Esophagus squamous epithelium (tissue), 5 donors: ENCODE results near the gene SLC7A9. TPM values are rescaled to one million over a fixed set of nuclear protein-coding genes. Genes with fewer than 3 reads are reported as not detected.

Source experiments
- DNase-seq: peaks from one replicate; lab custom pipeline; 2025; lab: John Stamatoyannopoulos, UW
- H3K27ac ChIP-seq, 4 donors: fragments of 200-600 bp; sonication (generic); one replicate each; pipeline ENCODE4 v1.5.1; 2016 to 2019; ENCODE audit warnings: mild to moderate bottlenecking in 1 of 4
- H3K27me3 ChIP-seq, 4 donors: fragments of 200-600 bp; sonication (generic); 1 replicate in 3 of 4; 2 replicates in 1 of 4; pipeline versions ENCODE4 v1.5.1 to v1.6.0; 2017 to 2021; ENCODE audit warnings: antibody characterized with exemption in 1 of 4
- H3K36me3 ChIP-seq, 3 donors: fragments of 200-600 bp; sonication (generic); one replicate each; pipeline ENCODE4 v1.5.1; 2016 to 2019
- H3K4me1 ChIP-seq, 3 donors: fragments of 200-600 bp; sonication (generic); one replicate each; pipeline ENCODE4 v1.5.1; 2017 to 2019
- H3K4me3 ChIP-seq, 4 donors: fragments of 200-600 bp; sonication (generic); 1 replicate in 3 of 4; 2 replicates in 1 of 4; pipeline ENCODE4 v1.5.1; 2016 to 2019; ENCODE audit warnings: mild to moderate bottlenecking in 2 of 4, moderate library complexity in 1 of 4
- H3K9me3 ChIP-seq, 3 donors: fragments of 200-600 bp; sonication (generic); one replicate each; pipeline ENCODE4 v1.5.1; 2016 to 2019
- POLR2A ChIP-seq, 4 donors: fragments of 450-650 bp; IDR thresholded peaks; one replicate each; pipeline ENCODE4 v1.6.1; 2017; ENCODE audit warnings: antibody characterized with exemption in 4 of 4, mild to moderate bottlenecking in 4 of 4, moderate library complexity in 3 of 4
- WGBS, 2 donors: methylation state at CpG; one replicate each; pipeline ENCODE4 v1.1.5; 2018; 5-methylcytosine and 5-hydroxymethylcytosine counted together
- intact Hi-C: fragments of 100-400 bp; cut with DNase I; formaldehyde crosslinking; loops from one replicate; pipeline ENCODE4 v1.15.0; 2022
- total RNA-seq, 4 donors: library from RNA; depleted of rRNA; stranded (reverse); fragments of >200 nt; gene quantifications; one replicate each; pipeline ENCODE4 v1.1.0, GENCODE V29; 2016
- TF ChIP-seq, protein P1 (sequence below), 6 experiments: fragments of 450-650 bp in 4 of 6; fragments of 200-600 bp in 2 of 6; sonication (generic) in 2 of 6; IDR thresholded peaks; one replicate each; pipeline ENCODE4 v1.5.1; 2016 to 2019; ENCODE audit warnings: antibody characterized with exemption in 6 of 6, mild to moderate bottlenecking in 4 of 6, moderate library complexity in 4 of 6
- donor health status: DM: yes; HTN: yes; CAD: no.

The SLC7A9 gene
- total RNA-seq, 4 donors from 2014 or later: 0.19 TPM; not detected in 3

GRCh38 chr19:32881766-32882165 lies 12.2 kb upstream of the SLC7A9 start:
- Histone ChIP-seq H3K36me3 (peaks cover 0 to 45% (median 0%) of the 10 kb centered on the region in 3 donors), H3K27me3 (no peaks in the 10 kb centered on the region), H3K4me1 (no peaks in the 10 kb centered on the region), H3K9me3 (no peaks in the 10 kb centered on the region), H3K27ac (no peak overlapping the region), H3K4me3 (no peak overlapping the region)
- 80 to 93% methylated on average over 6 to 12 of the region's 12 CpGs for WGBS, 2 donors
- no peak for DNase-seq
- no peak for TF ChIP-seq POLR2A (IDR thresholded peaks at IDR 0.05)
- TF ChIP-seq, protein P1, sequence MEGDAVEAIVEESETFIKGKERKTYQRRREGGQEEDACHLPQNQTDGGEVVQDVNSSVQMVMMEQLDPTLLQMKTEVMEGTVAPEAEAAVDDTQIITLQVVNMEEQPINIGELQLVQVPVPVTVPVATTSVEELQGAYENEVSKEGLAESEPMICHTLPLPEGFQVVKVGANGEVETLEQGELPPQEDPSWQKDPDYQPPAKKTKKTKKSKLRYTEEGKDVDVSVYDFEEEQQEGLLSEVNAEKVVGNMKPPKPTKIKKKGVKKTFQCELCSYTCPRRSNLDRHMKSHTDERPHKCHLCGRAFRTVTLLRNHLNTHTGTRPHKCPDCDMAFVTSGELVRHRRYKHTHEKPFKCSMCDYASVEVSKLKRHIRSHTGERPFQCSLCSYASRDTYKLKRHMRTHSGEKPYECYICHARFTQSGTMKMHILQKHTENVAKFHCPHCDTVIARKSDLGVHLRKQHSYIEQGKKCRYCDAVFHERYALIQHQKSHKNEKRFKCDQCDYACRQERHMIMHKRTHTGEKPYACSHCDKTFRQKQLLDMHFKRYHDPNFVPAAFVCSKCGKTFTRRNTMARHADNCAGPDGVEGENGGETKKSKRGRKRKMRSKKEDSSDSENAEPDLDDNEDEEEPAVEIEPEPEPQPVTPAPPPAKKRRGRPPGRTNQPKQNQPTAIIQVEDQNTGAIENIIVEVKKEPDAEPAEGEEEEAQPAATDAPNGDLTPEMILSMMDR (IDR thresholded peaks at IDR 0.05): no peak
- intact Hi-C loops: no loop called here

- TF ChIP-seq POLR2A (IDR thresholded peaks at IDR 0.05): no peak
- TF ChIP-seq, protein P1 (IDR thresholded peaks at IDR 0.05): no peak
- no peaks in the 10 kb centered on the region for H3K9me3 ChIP-seq
- WGBS, 2 donors: 87 to 91% methylated on average over 2 of the region's 2 CpGs
- H3K4me1 ChIP-seq: no peaks in the 10 kb centered on the region
- H3K27ac ChIP-seq: no peak overlapping the region
- no peak for DNase-seq
- intact Hi-C loops: no loop called here
- H3K4me3 ChIP-seq: no peak overlapping the region
- H3K27me3 ChIP-seq: no peaks in the 10 kb centered on the region
- H3K36me3 ChIP-seq: peaks cover 0 to 45% (median 0%) of the 10 kb centered on the region in 3 donors
Measured at GRCh38 chr19:32880622-32881021, 11.1 kb upstream of the SLC7A9 start.

DNA sequence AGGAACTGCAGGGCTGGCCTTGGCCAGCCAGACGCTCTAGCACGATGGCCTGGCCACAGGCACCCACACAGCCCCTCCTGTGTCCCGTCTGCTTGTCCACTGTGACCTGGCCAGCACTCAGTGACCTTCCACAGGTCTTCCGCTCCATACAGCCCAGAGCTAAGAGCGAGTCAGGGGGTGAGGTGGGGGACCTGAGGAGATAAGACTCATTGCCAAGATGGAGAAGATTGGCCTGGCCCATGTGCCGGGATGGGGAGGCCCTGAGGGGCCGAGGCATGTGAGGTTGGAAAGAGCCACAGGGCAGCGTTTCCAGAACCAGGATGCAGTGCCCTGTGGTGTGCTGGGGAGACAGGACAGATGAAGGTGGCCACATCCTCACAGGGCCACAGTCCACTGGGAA lies 10.2 kb upstream of the SLC7A9 start:
- TF ChIP-seq, protein P1 (IDR thresholded peaks at IDR 0.05): no peak
- TF ChIP-seq POLR2A (IDR thresholded peaks at IDR 0.05): no peak
- intact Hi-C loops: no loop called here
- Histone ChIP-seq H3K4me3 (no peak overlapping the region), H3K27ac (no peak overlapping the region), H3K9me3 (no peaks in the 10 kb centered on the region), H3K4me1 (no peaks in the 10 kb centered on the region), H3K27me3 (no peaks in the 10 kb centered on the region), H3K36me3 (peaks cover 0 to 45% (median 0%) of the 10 kb centered on the region in 3 donors)
- WGBS, 2 donors: 69 to 79% methylated on average over 2 to 3 of the region's 8 CpGs
- DNase-seq: no peak

DNA sequence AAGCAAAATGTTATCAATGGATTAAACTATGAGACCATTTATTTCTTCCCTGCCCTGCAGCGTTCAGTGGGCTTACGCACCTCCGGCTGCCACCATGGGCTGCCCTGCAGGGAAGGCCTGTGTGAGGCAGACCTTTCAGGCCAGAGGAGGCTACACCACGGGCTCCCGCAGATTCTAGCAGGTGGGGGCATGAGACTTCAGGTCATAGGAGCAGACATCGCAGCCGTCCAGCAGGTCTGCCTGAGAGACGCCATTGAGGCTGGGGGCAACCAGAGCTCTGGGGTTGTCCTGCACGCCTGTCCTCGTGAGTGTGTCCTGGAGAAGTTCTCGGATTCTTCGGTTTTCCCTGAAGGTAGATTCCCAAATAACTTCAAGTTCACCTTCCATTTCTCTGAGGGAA lies 9.4 kb upstream of the SLC7A9 start:
- no peak overlapping the region for H3K4me3 ChIP-seq
- no peaks in the 10 kb centered on the region for H3K9me3 ChIP-seq
- intact Hi-C loops: no loop called here
- TF ChIP-seq, protein P1 (IDR thresholded peaks at IDR 0.05): no peak
- TF ChIP-seq POLR2A (IDR thresholded peaks at IDR 0.05): no peak
- DNase-seq: no peak
- H3K27me3 ChIP-seq: no peaks in the 10 kb centered on the region
- no peaks in the 10 kb centered on the region for H3K4me1 ChIP-seq
- H3K27ac ChIP-seq: no peak overlapping the region
- WGBS, 2 donors: 90 to 95% methylated on average over 11 to 12 of the region's 12 CpGs
- H3K36me3 ChIP-seq: peaks cover 0 to 45% (median 0%) of the 10 kb centered on the region in 3 donors

GRCh38 chr19:32877977-32878745 lies 8.6 kb upstream of the SLC7A9 start:
- H3K27ac ChIP-seq: no peak overlapping the region
- no peak overlapping the region for H3K4me3 ChIP-seq
- no peaks in the 10 kb centered on the region for H3K4me1 ChIP-seq
- WGBS, 2 donors: 94 to 96% methylated on average over 11 to 14 of the region's 14 CpGs
- H3K36me3 ChIP-seq: peaks cover 0 to 41% (median 0%) of the 10 kb centered on the region in 3 donors
- TF ChIP-seq, protein P1 (IDR thresholded peaks at IDR 0.05): no peak
- no peak for TF ChIP-seq POLR2A (IDR thresholded peaks at IDR 0.05)
- no peak for DNase-seq
- no peaks in the 10 kb centered on the region for H3K9me3 ChIP-seq
- intact Hi-C loops: no loop called here
- no peaks in the 10 kb centered on the region for H3K27me3 ChIP-seq
